SKM-1 treated with dmso at 0.1 percent for 144 hours (cell line): Measurements from ENCODE around the gene PXYLP1.

Source experiments
- DNase-seq: peaks from one replicate; lab custom pipeline; 2025; ENCODE audit not compliant: unreplicated experiment; lab: John Stamatoyannopoulos, UW

The PXYLP1 gene

DNA sequence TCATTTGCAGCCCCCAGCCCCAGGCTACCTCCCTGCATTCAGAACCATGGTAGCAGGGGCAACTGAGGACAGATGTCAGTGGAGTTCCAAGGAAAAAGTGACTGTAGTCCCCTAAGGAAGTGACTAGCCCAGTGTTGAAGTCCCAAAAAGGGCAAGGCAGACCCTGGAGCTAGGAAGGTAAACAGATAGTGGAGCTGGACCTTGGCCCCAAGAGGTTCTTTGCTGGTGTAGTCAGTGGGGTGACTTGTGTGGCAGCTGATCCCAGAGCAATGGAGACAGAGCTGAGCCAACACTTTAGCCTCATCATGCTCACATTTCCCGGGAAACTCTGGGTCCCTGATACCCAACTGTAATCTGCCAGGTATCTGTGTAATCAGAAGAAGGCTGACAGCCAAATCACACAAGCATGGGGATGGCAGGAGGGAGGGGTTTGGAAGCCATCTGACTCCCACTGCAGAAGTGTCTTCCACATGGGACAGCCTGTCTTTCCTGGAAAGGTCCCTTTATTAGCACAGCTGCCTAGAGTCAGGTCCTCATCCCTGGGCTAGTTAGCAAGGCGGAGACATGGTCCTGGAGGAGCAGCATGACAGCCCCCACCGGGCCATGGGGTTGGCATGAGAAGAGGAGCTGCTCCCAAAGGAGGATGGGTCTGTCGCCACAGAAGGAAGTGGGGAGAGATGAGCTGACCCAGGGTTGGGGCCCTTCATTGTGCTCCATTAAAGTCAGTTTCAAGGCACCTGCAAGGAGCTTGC lies 39.8 kb downstream of the PXYLP1 start:
- DNase-seq: no peak

DNA sequence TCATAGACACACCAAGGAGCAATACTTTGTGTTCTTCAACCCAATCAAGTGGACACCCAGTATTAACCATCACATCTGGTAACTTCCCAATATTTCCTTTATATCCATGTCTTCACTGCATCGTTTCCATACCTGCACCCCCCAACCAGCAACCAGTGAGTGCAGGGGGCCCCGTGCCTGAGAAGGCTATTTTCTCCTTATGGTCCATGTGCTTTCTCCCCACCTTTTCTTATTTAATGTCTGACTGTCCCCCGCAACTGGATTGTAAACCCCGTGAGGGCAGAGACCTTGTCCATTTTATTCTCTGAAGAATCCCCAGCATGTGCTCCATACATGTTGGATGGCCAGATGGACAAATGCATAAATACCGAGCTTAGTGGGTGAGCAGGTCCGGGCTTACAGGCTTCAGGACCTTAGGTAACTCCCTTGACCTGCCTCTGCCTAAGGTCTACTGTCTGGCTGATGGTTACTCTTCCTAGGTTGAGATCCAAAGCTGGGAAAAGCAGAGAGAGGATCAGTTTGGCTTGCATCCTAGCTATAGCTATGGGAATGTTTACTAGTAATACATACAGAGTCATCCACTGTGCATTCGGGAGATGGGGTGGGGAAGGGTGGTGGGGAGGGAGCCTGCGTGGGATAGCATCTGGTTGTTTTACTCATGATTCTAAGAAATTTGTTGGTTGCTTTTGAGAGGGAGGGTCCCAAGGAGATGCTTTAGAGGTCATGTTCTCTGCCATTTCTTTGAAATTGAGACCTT lies 41.5 kb downstream of the PXYLP1 start:
- no peak for DNase-seq

DNA sequence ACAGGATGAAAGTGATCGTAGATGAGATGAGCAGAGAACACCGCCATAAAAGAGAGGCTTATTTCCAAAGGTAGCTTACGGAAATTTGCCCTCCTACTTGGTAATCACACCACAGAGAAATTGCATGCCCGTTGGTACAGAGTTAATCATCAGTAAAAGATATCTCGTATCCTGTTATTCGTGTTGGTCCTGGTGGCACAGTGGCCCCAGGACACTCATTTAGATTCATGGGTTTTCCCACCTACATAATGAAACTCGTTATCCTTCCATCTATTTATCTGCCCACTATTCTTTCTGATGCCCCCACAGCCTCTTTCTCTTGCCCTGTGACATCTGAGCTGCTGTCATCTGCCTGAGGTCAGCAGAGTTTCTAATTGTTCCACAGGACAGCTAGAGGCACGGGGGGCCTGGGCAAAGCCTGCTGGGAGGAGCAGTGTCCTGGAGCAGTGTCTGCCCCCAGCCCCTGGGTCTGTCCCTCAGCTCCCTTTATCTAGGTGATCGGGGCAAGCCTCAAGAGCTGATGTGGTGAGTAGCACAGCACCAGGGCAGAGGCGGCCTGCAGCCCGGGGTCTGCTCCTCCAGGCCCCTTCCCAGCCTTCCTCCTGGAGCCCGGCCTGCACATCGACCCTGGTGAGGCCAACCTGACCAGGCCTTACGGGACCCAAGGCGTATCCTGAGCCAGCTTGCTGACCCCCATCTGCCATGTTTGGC lies 42.2 kb downstream of the PXYLP1 start:
- DNase-seq: no peak

DNA sequence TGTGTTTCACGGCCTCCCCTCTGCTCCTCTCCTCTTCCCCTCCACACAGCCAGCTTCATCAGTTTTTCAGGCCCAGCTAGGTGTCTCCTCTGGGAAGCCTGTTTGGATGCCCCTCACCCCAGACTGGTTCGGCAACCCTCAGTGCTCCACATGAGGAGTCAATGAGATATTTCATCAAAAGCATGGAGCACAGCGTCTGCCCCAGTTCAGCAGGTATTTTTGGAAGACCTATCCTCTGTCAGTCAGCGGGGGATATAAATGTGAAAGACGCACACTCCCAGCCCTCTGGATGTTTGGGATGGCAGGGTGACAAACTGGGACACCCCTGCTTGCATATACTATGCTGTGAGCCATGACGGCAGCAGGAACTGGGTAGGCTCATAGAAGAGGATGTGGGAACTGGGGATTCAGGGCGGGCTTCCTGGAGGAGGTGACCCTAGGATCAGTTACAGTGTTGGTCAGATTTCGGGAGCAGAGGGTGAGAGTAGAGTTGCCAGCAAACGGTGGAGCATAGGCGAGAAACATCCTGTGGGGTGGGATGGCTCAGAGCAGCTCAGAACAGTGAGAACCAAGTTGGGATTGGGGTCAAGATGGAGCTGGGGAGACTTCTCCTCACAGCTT lies 42.9 kb downstream of the PXYLP1 start:
- no peak for DNase-seq

DNA sequence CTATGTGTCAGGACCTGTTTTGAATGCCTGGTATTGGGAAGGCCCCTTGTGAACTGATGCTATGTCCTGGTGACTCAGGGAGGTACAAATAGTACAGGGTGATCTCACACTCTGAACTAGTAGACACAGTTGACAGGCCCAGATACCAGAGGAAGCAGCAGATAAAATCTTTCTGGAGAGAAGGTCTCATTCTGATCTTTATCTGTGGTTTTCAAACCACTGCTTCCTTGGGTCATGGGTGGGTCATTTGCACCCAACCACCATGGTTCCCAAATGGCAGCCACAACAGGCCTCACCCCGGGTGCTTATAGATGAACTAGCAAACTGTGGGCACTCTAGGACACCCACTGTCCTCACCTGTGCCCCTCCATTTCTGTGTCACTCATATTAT lies 43.4 kb downstream of the PXYLP1 start:
- peak; percentile 61 for DNase-seq

DNA sequence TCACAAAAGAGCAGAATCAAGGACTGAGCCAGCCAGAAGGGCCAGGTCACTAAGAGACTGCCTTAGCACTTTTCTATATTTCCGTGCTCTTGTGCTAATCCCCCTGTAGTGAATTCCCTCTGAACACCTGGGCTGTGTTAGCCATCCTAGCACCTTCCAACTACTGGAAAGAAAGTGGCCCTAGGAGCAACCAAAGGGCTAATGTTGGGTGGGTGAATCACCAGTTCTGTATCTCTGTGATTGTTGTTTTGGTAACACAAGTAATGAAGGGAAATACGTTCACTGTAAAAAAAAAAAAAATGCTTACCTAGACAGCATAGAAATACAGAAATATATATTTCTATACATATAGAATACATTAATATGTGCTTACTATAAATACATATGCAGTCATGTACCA lies 43.9 kb downstream of the PXYLP1 start:
- no peak for DNase-seq

DNA sequence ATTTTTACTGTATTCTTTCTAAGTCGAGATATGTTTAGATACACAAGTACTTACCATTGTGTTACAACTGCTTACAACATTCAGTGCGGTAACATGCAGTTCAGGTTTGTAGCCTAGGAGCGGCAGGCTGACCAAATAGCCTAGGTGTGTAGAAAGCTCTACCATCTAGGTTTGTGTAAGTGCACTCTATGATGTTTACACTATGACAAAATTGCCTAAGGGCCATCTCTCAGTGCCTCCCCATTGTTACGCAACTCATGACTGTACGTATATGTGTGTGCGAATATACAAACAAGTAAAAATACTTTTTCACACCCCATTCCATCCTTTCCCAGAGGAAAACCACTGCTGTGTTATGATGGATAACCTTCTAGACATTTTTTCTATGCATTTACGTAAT lies 44.3 kb downstream of the PXYLP1 start:
- no peak for DNase-seq

DNA sequence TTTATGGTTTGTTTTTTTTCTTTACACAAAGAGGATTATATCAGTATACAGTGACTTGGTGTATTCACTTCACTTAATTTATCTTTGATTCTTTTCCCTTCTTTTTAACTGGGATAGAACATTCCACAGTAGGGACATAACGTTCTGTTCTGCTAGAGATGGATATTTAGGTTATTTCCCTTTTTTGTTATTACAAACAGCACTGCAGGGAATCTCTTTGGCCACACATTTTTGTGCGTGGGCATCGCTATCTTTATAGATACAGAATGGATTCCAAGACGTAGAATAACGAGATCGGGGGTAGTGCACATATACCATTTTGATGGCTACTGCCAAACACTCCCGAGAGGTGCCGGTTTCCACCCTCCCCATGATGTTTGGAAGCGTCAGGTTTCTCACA lies 44.8 kb downstream of the PXYLP1 start:
- no peak for DNase-seq

DNA sequence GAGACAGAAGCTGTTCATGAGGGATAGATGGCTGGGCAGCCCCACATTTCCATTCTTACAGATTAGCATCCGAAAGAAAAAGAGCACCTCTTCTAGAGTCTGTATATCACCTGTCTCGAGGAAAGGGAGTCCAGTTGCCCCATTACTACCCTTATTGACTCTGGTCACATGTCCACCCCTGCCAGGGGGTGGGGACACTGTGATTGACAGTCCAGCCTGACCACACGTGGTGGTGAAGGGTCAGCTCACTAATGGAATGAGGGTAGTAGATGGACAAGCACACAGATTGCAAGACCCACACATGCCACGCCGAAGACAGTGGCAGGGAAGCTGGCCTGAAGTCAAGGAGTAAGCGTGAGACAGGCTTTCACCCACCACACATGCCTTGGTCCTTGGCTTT lies 45.8 kb downstream of the PXYLP1 start:
- no peak for DNase-seq

DNA sequence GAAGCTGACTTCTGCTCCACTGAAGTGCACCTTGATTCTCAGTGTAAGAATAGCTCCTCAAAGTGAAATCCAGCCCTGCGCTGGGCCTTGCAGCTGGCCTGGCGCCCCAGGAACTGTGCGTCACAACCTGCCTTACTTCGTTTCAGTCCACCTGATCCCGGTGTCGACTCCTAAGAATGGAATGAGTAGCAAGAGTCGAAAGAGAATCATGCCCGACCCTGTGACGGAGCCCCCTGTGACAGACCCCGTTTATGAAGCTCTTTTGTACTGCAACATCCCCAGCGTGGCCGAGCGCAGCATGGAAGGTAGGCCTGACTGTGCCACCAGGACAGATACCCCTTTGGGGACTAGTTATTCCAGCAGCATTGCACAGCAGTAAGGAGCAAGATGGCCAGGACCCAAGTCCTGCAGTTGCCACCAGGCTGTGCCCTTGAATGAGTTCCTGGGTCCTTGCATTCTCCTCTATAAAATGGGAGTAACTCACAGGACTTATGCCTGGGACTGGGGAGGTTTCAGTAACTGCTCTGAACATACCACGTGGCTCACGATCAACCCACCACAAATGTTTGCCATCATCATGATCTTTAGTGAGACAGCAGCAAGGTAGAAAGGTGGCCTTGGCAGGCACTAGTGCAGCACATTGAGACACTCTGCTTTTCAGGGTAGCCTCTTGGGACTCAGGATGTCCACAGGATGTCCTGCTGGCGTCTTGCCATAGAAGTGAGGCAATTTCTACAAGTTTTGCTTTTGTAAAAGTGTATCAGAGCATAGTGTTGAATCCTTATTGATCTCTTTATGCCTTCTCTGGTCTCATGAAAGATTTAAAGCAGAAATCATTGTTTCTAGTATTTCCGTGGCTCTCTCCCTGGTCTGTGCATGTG lies 46.8 kb downstream of the PXYLP1 start:
- no peak for DNase-seq

DNA sequence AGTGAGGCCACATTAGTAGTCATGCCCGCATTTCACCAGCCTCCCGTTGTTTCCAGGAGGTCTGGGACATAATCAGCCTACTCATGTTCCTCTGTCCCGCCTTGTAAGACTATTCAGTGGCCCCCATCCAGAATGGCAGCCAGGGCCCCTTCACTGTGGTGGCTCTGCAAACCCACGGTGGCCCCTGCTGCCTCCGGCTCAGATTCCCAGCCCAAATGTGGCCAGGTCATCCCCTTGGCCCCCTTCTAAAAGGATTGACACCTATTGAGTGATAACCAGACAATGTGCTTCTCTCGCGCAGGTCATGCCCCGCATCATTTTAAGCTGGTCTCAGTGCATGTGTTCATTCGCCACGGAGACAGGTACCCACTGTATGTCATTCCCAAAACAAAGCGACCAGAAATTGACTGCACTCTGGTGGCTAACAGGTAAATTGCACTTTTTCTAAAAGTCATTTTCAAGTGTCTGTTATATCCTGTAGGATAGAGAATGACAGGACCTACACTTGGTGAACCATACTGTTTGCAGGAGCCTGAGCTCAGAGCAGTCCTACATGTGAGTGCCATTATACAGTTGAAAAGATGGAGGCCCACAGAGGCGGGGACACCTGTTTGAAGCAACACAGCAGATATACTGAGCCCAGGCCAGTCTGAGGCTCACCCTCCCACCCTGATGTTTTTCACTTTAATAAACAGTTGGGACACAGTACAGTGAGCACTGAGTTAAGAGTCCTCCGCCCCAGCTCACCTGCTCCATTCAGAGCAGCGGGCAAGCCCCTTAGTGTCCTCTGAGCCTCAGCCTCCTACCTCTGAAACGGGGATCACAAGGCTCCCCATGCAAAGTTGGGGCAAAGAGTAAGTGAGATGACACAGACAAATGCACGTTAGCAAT lies 47.7 kb downstream of the PXYLP1 start:
- DNase-seq: peak; percentile 24

DNA sequence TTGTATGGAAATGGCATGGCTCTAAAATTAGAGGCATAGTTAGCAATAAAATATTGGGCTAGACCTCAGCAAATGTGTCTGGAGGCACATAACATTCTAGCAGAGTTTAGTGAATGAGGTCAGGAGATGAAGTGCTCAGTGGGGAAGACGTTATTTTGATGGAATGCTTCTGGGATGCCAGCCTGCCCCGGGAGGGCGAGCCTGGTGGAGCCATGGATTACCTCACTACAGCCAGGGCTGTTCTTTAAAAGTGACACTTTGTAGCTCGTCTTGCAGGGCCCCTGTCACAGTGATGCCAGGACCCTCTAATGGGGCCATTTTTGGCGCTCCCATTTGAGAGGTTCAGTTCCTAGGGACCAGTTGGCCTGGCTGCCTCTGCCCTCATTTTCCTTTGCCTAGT lies 48.5 kb downstream of the PXYLP1 start:
- no peak for DNase-seq

DNA sequence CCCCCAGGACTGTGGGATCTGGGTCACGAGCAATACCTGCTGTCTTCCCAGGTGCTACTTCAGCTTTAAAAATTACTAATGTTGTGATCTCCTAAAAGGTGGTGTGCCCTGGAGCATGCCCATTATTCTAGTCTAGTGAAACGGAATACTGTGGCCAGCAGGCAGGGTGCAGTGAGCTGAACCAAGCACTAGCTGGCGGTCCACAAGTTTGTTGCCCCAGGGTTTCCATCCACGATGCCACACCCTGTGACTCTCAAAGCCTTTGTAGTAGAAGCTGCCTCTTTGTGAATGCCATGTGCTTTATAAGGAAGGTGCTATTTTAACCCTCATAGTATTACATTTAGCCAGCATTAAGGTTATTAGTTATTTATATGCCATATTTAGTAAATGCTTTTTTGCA lies 49.1 kb downstream of the PXYLP1 start:
- DNase-seq: no peak

DNA sequence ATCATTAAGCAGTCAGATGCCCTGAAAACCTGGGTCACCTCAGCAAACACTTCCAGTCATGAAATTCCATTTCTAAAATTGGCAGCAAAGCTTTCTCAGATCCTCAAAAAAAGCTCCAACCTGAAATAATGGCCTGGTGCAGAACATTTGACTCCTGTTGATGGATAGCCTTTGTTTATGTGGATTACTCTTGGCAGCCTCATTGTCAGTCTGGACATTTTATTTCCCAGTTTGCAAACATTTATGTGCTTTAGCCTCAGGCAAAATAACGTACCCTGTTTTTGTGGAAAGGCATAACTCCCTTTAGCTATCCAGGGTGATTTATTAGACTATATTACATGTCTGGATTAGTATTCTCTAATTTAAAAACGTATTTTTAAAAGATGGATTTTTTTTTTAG lies 53.9 kb downstream of the PXYLP1 start:
- DNase-seq: no peak

DNA sequence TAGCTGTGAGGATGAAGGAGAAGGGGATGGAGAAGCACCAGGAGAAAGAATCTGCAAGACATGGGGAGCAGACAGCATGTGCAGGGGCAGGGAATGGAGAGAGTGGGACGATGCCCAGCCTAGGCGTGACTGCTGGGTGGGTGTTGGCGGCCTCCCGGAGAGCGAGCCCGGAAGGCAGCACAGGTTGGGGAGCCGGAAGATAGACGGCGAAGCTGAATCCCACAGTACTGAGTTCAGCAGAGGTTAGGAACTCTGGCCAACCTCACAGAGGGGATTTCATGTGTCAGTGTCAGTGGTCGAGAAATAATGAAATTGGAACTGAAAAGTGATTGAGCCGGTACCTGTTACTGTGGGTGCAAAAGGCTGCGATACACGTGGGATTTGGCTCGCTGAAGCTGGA lies 55.2 kb downstream of the PXYLP1 start:
- DNase-seq: no peak

DNA sequence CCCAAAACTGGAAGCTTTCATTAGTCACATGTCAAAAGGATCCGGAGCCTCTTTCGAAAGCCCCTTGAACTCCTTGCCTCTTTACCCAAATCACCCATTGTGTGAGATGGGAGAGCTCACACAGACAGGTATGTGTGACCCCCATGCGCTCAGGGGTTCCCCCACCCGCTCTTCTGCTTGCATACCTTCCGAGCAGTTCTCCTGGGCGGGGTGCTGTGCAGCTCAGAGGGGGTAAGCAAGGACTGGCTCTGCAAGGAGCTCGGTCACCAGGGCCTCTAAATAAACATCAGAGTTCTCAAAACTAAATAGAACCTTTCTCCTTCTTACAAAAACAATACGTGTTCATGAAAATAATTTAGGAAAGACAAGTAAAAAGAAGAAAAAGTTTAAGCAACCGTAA lies 55.7 kb downstream of the PXYLP1 start:
- no peak for DNase-seq

DNA sequence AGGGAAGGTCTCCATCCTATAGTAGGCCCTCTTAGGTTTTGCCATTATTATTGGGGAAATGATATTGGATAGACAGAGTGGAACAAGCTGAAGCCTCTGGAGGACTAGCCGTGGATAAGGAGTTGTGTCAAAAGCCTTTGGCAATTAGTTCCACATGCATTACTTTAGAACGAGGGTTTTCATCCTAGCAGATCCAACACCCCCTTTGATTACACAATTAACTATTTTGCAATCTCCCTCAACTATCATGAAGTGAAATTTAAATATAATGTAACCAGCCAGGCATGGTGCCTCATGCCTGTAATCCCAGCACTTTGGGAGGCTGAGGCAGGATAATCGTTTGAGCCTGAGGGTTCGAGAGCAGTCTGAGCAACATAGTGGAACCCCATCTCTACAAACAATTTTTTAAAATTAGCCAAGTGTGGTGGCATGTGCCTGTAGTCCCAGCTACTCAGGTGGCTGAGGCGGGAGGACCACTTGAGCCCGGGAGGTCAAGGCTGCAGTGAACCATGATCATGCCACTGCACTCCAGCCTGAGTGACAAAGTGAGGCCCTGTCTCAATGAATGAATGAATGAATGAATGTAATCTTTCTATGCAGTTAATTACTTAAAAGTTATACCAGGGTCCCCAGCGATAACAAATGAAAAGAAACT lies 56.8 kb downstream of the PXYLP1 start:
- no peak for DNase-seq

DNA sequence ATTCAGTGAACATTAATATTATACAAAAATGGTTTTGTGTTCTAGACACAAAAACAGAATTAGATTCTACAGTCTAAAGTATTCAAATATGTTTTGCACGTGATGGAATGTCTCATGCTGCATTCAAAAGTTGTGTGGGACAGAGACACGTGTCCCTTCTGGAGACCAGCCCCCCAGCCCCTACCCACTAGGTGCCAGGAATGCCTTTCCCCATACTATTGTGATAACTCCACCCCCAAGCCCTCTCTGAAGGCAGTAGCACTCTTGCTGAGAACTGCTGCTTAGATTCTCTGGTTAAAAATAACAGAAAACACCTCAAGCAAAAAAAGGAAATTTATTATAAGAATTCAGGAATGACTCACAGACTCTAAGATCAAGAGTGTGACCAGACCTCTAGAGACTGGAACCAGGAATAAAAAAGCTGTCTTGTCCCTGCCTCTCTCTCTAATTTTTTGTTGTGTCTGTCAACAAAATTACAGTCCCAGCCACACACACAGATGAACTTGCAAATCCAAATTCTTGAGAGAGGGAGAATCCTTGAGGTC lies 57.7 kb downstream of the PXYLP1 start:
- no peak for DNase-seq
